ENCODE results near the gene WDR20.
A peak's percentile ranks its signal among the peaks of the same experiment; 100 is the strongest.
"Not testable (repeated sequence)": the region's sequence is repeated elsewhere in the genome, so short reads cannot be mapped to it uniquely, and the experiment has no call there.

Gene WDR20

GRCh38 chr14:102222009-102222575, 82.4 kb downstream of the WDR20 start:
- FAIRE-seq, result no peak

- no peak for FAIRE-seq
Observed at GRCh38 chr14:102222751-102223150, 83.1 kb downstream of the WDR20 start.

- no peak for FAIRE-seq
Observed at GRCh38 chr14:102223682-102224081, 84.0 kb downstream of the WDR20 start.

- no peak for FAIRE-seq
Observed at GRCh38 chr14:102225386-102225785, 85.7 kb downstream of the WDR20 start.

GRCh38 chr14:102225936-102226335, 86.2 kb downstream of the WDR20 start:
- no peak for FAIRE-seq

GRCh38 chr14:102226356-102227125, 86.8 kb downstream of the WDR20 start:
- FAIRE-seq, result no peak

- no peak for FAIRE-seq
Observed at GRCh38 chr14:102227184-102227964, 87.7 kb downstream of the WDR20 start.

- FAIRE-seq, result no peak
Observed at GRCh38 chr14:102229071-102229738, 89.5 kb downstream of the WDR20 start.

- FAIRE-seq, result no peak
Observed at GRCh38 chr14:102229739-102230092, 90.0 kb downstream of the WDR20 start.

- FAIRE-seq, result no peak
Observed at GRCh38 chr14:102230481-102231210, 90.9 kb downstream of the WDR20 start.

- FAIRE-seq, result no peak
Observed at GRCh38 chr14:102231476-102232347, 92.0 kb downstream of the WDR20 start.

GRCh38 chr14:102232348-102232625, 92.6 kb downstream of the WDR20 start:
- no peak for FAIRE-seq

- no peak for FAIRE-seq
Observed at GRCh38 chr14:102233081-102233480, 93.4 kb downstream of the WDR20 start.

- FAIRE-seq, result no peak
Observed at GRCh38 chr14:102234331-102235264, 94.9 kb downstream of the WDR20 start.

GRCh38 chr14:102235275-102235897, 95.7 kb downstream of the WDR20 start:
- FAIRE-seq, result peak; percentile 52

- no peak for FAIRE-seq
Observed at GRCh38 chr14:102236026-102236425, 96.3 kb downstream of the WDR20 start.

GRCh38 chr14:102238131-102238530, 98.4 kb downstream of the WDR20 start:
- FAIRE-seq, result no peak

GRCh38 chr14:102238766-102239165, 99.1 kb downstream of the WDR20 start:
- no peak for FAIRE-seq

GRCh38 chr14:102239231-102239630, 99.5 kb downstream of the WDR20 start:
- FAIRE-seq, result no peak

- not testable (repeated sequence) for FAIRE-seq
Observed at GRCh38 chr14:102240481-102240880, 100.8 kb downstream of the WDR20 start.

All from TTC549 (cell line).